HG02973 (cell line): ENCODE measurements around the gene CHCHD3.
"Not testable (repeated sequence)": the region's sequence is repeated elsewhere in the genome, so short reads cannot be mapped to it uniquely, and the experiment has no call there.

Source experiments
- ATAC-seq: cut with Tn5 transposase; IDR thresholded peaks from one replicate; pipeline ENCODE4 v1.9.1; 2021; ENCODE audit warnings: moderate library complexity; ENCODE audit not compliant: unreplicated experiment

Gene CHCHD3

GRCh38 chr7:132965951-132966350 lies 115.9 kb downstream of the CHCHD3 start:
- ATAC-seq: no peak

- no peak for ATAC-seq
Observed at GRCh38 chr7:132964876-132965275, 117.0 kb downstream of the CHCHD3 start.

- ATAC-seq: no peak
Observed at GRCh38 chr7:132959891-132960290, 122.0 kb downstream of the CHCHD3 start.

- no peak for ATAC-seq
Observed at GRCh38 chr7:132956556-132956955, 125.3 kb downstream of the CHCHD3 start.

- no peak for ATAC-seq
Observed at GRCh38 chr7:132953468-132953867, 128.4 kb downstream of the CHCHD3 start.

- ATAC-seq: no peak
Observed at GRCh38 chr7:132950725-132951124, 131.2 kb downstream of the CHCHD3 start.

- ATAC-seq: no peak
Observed at GRCh38 chr7:132947011-132947410, 134.9 kb downstream of the CHCHD3 start.

GRCh38 chr7:132944774-132945173 lies 137.1 kb downstream of the CHCHD3 start:
- ATAC-seq: no peak

GRCh38 chr7:132943645-132944044 lies 138.2 kb downstream of the CHCHD3 start:
- ATAC-seq: no peak

GRCh38 chr7:132942701-132943100 lies 139.2 kb downstream of the CHCHD3 start:
- no peak for ATAC-seq

- ATAC-seq: no peak
Observed at GRCh38 chr7:132941905-132942304, 140.0 kb downstream of the CHCHD3 start.

- ATAC-seq: no peak
Observed at GRCh38 chr7:132941428-132941827, 140.5 kb downstream of the CHCHD3 start.

GRCh38 chr7:132940084-132940483 lies 141.8 kb downstream of the CHCHD3 start:
- ATAC-seq: no peak

- no peak for ATAC-seq
Observed at GRCh38 chr7:132939495-132939894, 142.4 kb downstream of the CHCHD3 start.

GRCh38 chr7:132937286-132937685 lies 144.6 kb downstream of the CHCHD3 start:
- ATAC-seq: no peak

GRCh38 chr7:132935608-132936007 lies 146.3 kb downstream of the CHCHD3 start:
- ATAC-seq: no peak

GRCh38 chr7:132934017-132934416 lies 147.9 kb downstream of the CHCHD3 start:
- ATAC-seq: no peak

GRCh38 chr7:132933072-132933458 lies 148.8 kb downstream of the CHCHD3 start:
- no peak for ATAC-seq

GRCh38 chr7:132932296-132933071 lies 149.4 kb downstream of the CHCHD3 start:
- ATAC-seq: no peak

- ATAC-seq: no peak
Observed at GRCh38 chr7:132930881-132931280, 151.0 kb downstream of the CHCHD3 start.

GRCh38 chr7:132929944-132930343 lies 151.9 kb downstream of the CHCHD3 start:
- not testable (repeated sequence) for ATAC-seq

GRCh38 chr7:132919771-132920170 lies 162.1 kb downstream of the CHCHD3 start:
- ATAC-seq: no peak

GRCh38 chr7:132915647-132916046 lies 166.2 kb downstream of the CHCHD3 start:
- no peak for ATAC-seq
